Measurements from ENCODE around the gene BBLN.

GRCh38 chr9:128114326-128115186 lies 45.5 kb upstream of the BBLN start:
- TF ChIP-seq CREB5 (CRISPR knock-in tag; IDR thresholded peaks at IDR 0.05; ENCODE audit: low read depth) (no peak), TSHZ2 (CRISPR knock-in tag; IDR thresholded peaks at IDR 0.05) (no peak), CSRNP3 (CRISPR knock-in tag; IDR thresholded peaks at IDR 0.05) (no peak), ZFP3 (CRISPR knock-in tag; IDR thresholded peaks at IDR 0.05) (no peak), ESRRG (CRISPR knock-in tag; IDR thresholded peaks at IDR 0.05) (no peak), TOX (CRISPR knock-in tag; IDR thresholded peaks at IDR 0.05; ENCODE audit: borderline replicate concordance) (no peak), BACH2 (CRISPR knock-in tag; IDR thresholded peaks at IDR 0.05; ENCODE audit: borderline replicate concordance) (no peak), SNAI2 (CRISPR knock-in tag; IDR thresholded peaks at IDR 0.05) (no peak), ZFP30 (CRISPR knock-in tag; IDR thresholded peaks at IDR 0.05) (no peak), CSDC2 (CRISPR knock-in tag; IDR thresholded peaks at IDR 0.05) (no peak)

Data from SK-N-SH treated with all-trans-retinoic acid at 6 μM for 48 hours (cell line).